Smooth muscle cell of the brain vasculature (primary cell): ENCODE measurements around the gene TTLL9.
"Not testable (repeated sequence)": the region's sequence is repeated elsewhere in the genome, so short reads cannot be mapped to it uniquely, and the experiment has no call there.

Experiments
- DNase-seq: peaks from one replicate; pipeline ENCODE4 v3.0.0-alpha.2; 2012; ENCODE audit warnings: low read depth, low spot score

The TTLL9 gene, protein sequence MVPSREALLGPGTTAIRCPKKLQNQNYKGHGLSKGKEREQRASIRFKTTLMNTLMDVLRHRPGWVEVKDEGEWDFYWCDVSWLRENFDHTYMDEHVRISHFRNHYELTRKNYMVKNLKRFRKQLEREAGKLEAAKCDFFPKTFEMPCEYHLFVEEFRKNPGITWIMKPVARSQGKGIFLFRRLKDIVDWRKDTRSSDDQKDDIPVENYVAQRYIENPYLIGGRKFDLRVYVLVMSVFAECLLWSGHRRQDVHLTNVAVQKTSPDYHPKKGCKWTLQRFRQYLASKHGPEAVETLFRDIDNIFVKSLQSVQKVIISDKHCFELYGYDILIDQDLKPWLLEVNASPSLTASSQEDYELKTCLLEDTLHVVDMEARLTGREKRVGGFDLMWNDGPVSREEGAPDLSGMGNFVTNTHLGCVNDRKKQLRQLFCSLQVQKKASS

DNA sequence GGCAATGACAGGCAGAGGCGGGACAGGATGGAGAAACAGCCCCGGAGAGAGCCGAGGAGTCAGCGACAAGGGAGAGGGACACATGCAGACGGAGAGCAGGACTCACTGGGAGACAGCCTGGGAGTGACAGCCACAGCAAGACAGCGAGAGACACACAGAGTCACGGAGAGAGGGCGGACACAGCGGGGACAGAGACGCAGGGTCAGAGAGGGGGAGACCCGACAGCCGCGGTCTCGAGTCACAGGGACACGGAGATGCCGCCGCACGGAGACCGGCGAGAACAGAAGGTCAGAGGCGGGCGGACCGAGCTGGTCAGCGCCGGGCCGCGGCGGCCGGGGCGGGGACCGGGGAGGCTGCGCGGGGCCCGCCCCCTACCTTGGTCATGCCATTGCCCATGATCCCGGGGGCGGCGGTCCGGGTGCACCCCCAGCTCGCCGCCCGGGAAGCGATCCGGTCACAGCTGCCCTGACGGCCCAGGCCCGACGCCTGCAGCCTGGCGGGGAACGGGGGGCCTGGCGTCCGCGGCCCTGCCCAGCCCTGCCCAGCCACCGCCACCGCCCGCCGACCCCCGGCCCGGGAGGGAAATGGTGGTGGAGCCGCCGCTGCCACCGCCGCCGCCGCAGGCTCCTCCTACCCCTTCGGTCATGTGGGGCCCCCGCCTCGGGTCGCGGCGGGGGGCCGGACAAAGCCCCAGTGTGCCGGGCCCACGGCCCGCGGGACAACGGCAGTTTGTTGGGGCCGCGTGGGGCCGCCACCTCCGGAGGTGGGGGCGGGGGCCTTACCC, at the start of gene TTLL9, which contains the start of gene DUSP15:
Gene TTLL9 (plus strand): TSS at position 693 of the 784 bp plus-strand sequence. CDS start 493 bp downstream, outside the sequence.
Gene DUSP15 (minus strand): TSS at position 586 of the 784 bp plus-strand sequence. CDS start 190 bp downstream, at position 396.
- DNase-seq = no peak

DNA sequence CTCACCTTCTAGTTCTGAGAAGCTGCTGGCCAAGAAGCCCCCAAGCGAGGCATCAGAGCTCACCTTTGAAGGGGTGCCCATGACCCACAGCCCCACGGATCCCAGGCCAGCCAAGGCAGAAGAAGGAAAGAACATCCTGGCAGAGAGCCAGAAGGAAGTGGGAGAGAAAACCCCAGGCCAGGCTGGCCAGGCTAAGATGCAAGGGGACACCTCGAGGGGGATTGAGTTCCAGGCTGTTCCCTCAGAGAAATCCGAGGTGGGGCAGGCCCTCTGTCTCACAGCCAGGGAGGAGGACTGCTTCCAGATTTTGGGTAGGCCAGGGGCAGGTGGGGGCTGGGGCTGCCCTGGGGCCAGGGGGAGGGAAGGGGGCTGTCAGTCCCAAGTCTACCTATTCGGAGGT, 49.0 kb upstream of the TTLL9 start:
- no peak for DNase-seq

DNA sequence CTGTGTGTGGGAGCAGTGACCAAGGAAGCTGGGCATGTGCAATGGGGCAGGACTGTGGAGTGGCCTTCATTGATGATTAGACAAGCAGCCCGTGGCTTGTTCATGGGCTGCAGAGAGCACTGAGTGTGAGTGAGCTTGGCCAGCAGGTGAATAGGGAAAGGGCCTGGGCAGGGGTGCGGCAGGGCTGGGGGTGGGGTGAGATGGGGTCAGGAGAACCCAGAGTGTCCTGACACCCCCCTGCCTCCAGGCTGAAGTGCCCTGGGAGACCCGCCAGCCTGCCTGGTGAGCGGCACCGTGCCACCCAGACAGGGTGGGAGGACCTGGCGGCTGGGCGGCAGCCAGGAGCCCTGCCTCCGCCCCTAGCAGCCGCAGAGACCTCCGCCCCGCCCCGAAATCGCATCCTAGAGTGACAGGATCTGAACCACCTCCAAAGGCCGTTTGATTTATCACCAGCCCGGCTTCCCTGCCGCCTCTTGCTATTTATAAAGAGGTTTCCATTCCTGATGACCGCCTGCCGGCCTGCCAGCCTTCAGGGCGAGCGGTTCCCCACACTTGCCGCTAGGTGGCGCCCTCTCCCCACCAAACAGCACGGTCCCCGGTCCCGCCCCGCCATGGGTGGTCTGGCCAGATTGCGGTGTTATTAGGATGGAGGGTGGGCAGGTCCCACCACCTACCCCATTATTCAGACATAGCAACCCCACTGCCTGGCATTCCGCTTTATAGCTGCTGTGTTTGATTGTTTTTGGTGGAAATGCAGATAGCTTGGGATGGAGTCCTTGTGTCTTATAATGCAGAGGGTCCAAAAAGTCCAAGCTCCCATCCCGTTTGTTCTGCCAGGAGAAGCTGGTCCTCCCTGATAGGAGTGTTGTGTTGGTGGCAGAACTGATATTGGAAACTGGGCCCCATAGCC, 47.8 kb upstream of the TTLL9 start:
- no peak for DNase-seq

DNA sequence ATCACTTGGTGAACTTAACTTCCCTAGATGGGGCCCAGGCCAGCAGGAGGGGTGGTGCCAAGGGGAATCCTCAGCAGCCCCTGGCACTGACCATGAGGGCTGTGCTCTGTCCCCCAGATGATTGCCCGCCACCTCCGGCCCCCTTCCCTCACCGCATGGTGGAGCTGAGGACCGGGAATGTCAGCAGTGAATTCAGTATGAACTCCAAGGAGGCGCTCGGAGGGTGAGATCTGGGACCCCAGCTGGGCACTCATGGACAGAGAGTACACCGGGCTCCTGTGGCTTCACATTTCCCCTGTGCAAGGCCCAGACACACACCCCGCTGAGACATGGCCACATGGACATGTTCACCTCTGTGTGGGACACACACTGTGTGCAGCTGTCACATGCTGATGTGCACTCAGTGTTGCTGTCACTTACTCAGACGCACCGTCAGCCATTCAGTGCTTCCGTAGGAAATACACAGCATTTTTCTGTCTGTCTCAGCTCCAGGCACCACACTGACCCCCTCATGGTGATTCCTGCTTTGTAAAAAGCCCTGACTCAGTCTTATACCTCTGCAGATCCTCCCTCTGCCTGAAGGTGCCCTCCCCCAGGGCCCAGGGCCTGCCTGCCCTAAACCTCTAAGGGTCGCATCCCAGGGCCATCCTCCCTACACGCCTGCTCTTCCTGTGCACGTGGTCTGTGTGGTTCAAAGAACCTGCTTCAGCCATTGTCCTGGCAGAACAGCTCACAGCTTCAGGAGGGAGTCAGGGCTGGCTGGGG, 46.9 kb upstream of the TTLL9 start:
- no peak for DNase-seq

DNA sequence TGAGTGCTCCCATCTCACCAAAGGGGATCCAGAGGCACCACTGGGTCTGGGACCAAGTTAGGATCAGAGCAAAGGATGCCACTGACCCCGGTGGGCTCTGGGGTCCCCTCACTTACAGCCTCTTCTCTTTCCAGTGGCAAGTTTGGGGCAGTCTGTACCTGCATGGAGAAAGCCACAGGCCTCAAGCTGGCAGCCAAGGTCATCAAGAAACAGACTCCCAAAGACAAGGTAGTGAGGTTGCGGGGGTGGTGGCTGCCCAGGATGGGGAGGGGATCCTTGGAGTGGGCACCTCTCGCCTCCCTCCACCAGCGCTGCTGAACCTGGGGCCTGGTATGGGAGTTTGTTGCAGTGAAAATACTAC, 46.3 kb upstream of the TTLL9 start:
- DNase-seq = no peak

DNA sequence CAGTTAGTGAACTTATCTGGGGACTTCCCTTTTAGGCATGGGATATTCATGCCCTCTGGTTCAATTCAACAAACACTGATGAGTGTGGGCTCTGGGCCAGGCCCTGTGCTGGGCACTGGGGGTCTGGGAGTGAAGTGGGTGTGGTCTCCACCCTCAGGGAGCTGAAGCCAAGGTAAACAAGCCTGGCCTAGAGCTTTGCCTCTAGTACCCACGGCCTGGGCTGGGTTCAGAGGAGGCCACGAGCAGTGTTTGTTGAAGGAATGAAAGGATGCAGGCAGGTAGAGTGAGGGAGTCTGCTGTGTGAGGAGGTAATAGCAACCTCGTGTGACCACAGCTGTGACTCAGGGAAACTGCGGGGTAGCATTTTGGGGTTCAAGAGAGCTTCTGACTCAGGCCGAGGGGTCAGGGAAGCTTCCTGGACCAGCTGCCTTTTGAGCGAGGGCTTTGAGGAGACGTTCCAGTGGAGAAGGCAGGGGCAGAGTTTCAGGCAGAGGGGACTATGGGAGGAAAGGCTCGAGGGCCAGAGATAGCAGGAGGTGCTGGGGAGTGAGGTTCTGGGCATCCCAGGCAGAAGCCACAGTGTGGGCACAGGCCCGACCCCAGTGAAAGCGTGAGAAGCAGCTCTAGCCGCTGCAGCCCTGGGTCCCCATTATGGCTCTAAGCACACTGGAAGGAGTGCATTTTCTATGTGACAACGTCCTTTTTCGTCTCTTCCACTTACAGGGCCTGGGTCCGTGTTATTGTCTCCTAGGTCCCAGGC, 45.7 kb upstream of the TTLL9 start:
- no peak for DNase-seq

DNA sequence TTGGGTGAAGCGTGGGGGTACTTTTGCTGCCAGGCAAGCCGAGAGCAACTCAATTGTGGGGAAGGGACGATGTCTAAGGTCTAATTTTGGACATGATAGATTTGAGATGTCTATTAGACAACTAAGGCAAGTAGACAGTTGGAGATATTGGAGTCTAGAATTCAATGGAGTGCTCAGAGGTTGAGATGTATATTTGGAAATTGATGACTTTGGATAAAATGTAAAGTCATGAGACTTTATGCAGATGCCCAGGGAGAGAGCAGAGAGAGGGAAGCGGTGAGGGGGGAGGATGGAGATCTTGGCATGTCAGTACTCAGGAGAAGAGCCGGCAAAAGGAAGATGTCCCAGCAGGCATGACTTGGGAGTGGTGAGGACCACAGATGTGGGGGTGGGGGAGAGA, 44.4 kb upstream of the TTLL9 start:
- DNase-seq = no peak

DNA sequence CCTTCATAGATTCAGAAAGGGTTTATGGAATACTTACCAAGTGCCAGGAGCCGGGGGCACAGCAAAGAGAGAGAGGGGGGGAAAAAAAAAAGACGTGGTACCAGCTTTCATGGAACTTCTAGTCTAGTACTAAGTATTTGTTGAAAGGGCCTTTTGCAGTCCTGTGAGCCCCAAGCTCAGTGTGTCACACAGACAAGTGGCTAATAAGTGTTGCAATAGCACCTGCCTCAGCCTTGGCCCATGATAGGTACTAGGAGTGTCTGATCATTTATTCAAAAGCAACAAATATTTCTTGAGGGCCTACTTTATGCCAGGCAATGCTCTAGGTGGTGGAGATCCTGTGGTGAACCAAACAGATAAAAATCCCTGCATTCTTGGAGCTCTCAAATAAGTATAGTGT, 43.4 kb upstream of the TTLL9 start:
- DNase-seq = no peak

DNA sequence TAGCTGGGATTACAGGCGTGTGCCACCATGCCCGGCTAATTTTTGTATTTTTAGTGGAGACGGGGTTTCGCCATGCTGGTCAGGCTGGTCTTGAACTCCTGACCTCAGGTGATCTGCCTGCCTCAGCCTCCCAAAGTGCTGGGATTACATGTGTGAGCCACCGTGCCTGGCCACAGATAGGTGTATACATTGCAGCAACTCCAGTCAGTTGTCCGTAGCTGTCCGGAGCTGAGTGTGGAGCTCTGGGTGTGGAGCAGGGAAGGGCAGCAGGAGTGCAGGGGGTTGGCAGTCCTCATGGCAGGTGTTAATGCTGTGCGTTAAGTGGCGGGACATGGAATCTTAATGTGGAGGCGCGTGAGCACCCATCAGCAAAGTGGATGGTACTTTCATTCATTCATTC, 42.4 kb upstream of the TTLL9 start:
- not testable (repeated sequence) for DNase-seq

DNA sequence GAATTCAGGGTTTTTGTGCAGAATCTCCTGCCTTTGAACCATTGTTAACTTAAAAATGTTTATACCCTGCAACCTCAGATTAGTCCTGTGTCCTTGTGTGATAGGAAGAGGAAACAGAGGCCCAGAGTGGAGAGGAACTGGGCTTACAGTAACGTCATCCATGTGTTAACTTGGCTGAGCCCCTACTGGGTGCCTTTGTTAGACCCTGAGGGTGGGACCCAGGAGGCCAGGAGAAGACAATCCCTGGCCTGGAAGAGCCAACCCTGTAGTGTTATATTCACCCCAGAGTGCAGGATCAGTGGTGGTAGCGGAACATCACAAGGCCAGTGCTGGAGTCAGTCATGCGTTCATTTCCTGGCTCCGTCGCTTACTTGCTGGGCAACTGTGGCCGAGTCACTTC, 40.7 kb upstream of the TTLL9 start:
- DNase-seq = no peak

DNA sequence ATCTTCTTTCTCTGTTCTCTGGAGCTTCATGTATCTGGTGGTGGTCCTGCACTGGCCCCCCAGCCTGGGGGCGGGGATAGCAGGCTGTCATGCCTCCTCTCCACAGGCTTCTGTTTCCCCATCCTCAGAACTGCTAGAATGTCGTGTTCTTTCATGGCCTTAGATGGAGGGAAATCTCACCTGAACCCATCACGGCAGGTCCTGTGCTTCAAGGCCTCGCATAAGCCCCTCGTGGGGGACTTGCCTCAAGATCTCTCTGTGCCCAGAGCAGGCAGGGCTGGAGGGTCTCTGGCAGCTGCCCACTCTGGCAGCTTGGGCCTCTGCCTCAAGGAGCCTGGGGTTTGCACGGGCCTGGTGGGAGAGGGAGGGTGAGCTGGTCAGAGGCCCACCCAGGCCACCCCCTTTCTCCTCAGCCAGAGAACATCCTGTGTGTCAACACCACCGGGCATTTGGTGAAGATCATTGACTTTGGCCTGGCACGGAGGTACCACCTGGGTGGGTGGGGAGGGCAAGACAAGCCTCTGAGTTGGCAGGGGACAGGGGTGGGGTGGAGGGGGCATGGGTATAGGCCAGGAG, 39.9 kb upstream of the TTLL9 start:
- DNase-seq = no peak

DNA sequence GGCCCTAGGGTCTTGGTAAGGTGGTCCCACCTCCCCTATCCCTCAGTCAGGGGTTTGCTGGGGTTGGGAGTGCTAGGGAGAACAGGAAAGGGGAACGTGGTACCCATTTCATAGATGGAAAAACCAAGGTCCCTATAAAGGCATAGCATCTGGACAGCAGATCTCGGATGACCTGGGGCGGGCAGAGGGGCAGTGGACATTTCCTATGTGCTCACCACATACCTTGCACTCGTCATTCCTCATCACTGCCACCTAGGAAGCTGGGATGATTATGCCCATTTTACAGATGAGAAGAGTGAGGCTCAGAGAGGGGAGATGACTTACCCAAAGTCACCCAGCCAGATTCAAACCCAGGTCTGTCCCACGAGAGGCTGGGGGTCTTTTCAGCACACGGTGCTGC, 39.2 kb upstream of the TTLL9 start:
- no peak for DNase-seq

DNA sequence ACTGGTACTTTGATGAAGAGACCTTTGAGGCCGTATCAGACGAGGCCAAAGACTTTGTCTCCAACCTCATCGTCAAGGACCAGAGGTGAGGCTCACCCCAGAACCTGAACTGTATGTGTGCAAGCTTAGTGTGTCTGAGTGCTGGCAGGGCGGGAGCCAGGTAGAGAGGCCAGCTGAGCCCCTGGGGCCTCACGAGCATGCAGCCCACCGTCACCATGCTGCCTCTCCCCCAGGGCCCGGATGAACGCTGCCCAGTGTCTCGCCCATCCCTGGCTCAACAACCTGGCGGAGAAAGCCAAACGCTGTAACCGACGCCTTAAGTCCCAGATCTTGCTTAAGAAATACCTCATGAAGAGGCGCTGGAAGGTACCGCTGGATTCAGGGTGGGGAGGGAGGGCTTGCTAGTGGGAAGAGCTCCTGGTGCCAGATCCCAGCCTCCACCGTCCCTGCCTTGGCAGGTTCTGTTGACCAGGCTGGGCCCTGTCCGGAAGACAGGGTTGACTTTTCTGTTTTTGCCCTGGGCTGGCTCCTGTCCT, 38.6 kb upstream of the TTLL9 start:
- DNase-seq = no peak

DNA sequence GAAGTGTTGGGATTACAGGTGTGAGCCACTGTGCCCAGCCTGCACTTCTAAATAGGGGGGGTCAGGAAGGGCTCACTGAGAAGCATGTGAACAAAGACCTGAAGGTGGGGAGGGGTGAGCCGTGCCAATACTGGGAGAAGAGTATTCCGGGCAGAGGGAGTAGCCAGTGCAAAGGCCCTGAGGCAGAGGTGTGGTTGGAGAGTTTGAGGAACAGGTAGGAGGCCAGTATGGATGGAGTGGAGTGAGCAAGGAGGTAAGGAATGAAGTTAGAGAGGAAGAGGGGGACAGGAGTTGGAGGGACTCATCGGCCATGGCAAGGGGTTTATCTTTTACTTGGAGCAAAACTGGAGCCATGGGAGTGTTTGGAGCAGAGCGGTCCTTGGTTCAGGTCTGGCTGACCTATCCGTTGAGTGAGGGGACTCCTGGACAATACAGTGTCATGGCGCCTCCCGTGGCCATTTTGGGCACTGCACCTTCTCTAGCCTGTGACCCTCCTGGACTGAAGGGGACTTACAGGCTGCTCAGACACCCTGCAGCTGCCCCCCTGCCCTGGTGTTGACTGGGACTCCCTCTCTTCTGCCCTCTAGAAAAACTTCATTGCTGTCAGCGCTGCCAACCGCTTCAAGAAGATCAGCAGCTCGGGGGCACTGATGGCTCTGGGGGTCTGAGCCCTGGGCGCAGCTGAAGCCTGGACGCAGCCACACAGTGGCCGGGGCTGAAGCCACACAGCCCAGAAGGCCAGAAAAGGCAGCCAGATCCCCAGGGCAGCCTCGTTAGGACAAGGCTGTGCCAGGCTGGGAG, 37.1 kb upstream of the TTLL9 start:
- DNase-seq = no peak

DNA sequence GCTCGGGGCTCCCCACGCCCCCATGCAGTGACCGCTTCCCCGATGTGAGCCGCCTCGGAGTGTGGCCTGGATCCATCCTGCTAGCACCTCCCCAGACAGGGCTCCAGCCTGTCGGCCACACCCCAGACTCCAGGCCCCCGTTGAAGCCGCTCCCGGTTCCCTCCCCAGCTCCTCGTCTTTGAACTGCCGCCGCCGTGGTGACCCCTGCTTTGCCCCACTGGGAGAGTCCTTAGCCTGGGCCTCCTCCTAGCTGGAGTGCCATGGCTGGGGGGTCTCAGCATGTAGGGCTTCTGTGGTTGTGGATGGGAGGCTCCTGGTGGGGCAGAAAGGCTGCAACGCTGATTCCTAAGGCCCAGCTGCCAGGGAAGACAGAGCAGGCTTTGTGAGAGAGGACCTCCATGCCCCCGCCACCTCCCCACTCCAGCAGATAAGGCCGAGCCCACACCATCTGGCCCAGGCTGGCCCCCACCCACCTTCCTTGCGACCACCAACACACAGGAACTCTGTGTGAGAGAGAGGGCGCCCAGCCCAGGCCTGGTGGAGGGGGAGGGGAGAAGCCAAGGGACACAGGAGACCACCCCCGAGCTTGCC, 36.4 kb upstream of the TTLL9 start:
- DNase-seq = no peak

DNA sequence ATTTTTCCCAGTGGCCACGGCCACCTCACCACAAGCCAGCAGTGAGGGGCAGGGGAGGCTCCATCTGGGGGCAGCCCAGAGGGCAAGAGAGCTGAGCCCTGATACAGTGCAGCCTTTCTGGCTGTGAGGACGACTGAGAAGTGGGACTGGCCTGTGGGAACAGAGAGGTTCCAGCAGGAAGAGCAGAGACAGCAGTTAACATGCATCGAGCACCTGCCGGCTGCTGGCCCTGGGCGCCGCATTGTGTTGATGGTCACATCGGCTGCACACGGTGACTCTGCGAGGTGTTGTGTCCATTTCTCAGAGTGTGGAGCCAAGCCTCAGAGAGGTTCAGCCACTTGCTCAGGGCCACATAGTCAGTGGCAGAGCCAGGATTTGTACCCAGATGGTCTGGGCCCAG, 34.9 kb upstream of the TTLL9 start:
- DNase-seq = no peak

DNA sequence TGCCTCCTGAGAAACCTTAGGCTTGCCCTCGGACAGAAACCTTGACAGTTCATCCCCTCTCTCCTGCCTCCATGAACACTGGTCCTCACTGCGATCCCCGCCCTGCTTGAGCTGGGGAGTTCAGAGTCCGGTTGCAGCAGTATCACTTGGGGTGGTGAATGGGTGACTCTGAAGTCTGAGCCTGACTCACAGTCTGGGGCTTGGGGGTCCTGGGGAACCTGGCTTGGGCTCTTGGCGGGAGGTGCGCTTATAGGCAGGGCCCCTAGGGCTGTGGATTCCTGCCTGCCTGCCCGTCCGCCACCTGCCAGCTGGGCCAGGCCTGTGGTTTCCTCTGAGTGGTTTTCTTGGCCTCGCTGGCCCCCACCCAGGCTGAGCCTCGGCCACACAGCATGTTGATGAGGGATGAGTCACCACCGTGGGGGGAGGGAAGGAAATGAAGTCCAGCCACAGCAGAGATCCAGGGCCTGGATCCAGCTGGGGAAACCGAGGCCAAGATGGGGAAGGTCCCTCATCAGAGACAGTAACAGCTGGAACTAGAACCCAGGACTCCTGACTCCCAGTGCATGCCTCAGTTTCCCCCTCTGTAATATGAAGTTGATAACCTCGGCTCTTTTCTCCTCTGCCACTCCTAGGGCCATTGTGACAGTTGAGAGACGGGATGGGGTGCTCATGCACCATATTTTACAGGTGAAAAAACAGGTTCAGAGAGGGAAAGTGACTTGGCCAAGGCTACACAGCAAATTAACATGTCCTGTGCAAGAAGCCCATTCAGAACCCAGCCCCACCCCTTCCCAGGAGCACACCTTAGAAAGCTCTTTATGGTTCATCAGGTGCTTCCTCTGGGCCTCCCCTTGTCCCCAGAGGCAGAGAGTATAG, 34.2 kb upstream of the TTLL9 start:
- DNase-seq = peak; percentile 80
